ENCODE data around the gene ADISSP. TPM values are rescaled to one million over a fixed set of nuclear protein-coding genes. Genes with fewer than 3 reads are reported as not detected.

ADISSP gene
- total RNA-seq, 1 donor from 2014 or later = 24.3 TPM

- Mint-ChIP-seq H3K9me3 (ENCODE audit: unreplicated experiment) (no peaks in the 10 kb centered on the region), H3K4me1 (ENCODE audit: unreplicated experiment) (no peaks in the 10 kb centered on the region), H3K4me3 (ENCODE audit: unreplicated experiment) (no peak overlapping the region), H3K36me3 (ENCODE audit: unreplicated experiment) (peaks cover 6% of the 10 kb centered on the region), H3K27me3 (ENCODE audit: unreplicated experiment) (no peaks in the 10 kb centered on the region), H3K27ac (ENCODE audit: unreplicated experiment) (no peak overlapping the region)
- TF ChIP-seq, protein P1, sequence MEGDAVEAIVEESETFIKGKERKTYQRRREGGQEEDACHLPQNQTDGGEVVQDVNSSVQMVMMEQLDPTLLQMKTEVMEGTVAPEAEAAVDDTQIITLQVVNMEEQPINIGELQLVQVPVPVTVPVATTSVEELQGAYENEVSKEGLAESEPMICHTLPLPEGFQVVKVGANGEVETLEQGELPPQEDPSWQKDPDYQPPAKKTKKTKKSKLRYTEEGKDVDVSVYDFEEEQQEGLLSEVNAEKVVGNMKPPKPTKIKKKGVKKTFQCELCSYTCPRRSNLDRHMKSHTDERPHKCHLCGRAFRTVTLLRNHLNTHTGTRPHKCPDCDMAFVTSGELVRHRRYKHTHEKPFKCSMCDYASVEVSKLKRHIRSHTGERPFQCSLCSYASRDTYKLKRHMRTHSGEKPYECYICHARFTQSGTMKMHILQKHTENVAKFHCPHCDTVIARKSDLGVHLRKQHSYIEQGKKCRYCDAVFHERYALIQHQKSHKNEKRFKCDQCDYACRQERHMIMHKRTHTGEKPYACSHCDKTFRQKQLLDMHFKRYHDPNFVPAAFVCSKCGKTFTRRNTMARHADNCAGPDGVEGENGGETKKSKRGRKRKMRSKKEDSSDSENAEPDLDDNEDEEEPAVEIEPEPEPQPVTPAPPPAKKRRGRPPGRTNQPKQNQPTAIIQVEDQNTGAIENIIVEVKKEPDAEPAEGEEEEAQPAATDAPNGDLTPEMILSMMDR (IDR thresholded peaks at IDR 0.05) = no peak
- DNase-seq (ENCODE audit: extremely low spot score, unreplicated experiment) = no peak
Observed at GRCh38 chr20:3759884-3760283, 7.7 kb downstream of the ADISSP start.

GRCh38 chr20:3759316-3759823 lies 8.2 kb downstream of the ADISSP start:
- H3K4me3 Mint-ChIP-seq (ENCODE audit: unreplicated experiment) = no peak overlapping the region
- DNase-seq (ENCODE audit: extremely low spot score, unreplicated experiment) = no peak
- peaks cover 6% of the 10 kb centered on the region for H3K36me3 Mint-ChIP-seq (ENCODE audit: unreplicated experiment)
- no peaks in the 10 kb centered on the region for H3K27me3 Mint-ChIP-seq (ENCODE audit: unreplicated experiment)
- no peak overlapping the region for H3K27ac Mint-ChIP-seq (ENCODE audit: unreplicated experiment)
- no peaks in the 10 kb centered on the region for H3K9me3 Mint-ChIP-seq (ENCODE audit: unreplicated experiment)
- TF ChIP-seq, protein P1 (IDR thresholded peaks at IDR 0.05) = no peak
- H3K4me1 Mint-ChIP-seq (ENCODE audit: unreplicated experiment) = no peaks in the 10 kb centered on the region

- TF ChIP-seq, protein P1 (IDR thresholded peaks at IDR 0.05) = no peak
- H3K36me3 Mint-ChIP-seq (ENCODE audit: unreplicated experiment) = peaks cover 6% of the 10 kb centered on the region
- no peaks in the 10 kb centered on the region for H3K4me1 Mint-ChIP-seq (ENCODE audit: unreplicated experiment)
- H3K4me3 Mint-ChIP-seq (ENCODE audit: unreplicated experiment) = no peak overlapping the region
- H3K9me3 Mint-ChIP-seq (ENCODE audit: unreplicated experiment) = no peaks in the 10 kb centered on the region
- H3K27me3 Mint-ChIP-seq (ENCODE audit: unreplicated experiment) = no peaks in the 10 kb centered on the region
- H3K27ac Mint-ChIP-seq (ENCODE audit: unreplicated experiment) = no peak overlapping the region
- DNase-seq (ENCODE audit: extremely low spot score, unreplicated experiment) = no peak
Observed at GRCh38 chr20:3758566-3758965, 9.0 kb downstream of the ADISSP start.

DNA sequence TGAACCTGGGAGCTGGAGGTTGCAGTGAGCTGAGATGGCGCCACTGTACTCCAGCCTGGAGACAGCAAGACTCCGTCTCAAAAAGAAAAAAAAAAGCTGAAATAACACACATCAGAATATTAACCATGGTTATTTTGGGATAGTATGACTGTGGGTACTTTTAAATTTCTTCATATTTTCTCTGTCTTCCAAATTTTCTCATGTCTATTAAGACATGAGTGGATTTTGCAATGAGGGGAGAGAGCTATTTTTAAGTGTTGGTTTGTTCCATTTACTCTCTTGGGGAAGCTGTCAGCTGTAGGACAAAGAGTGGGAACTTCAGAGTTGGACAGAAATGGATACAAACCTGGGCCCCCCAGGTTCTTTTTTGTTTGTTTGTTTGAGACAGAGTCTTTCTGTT lies 10.3 kb downstream of the ADISSP start:
- Mint-ChIP-seq H3K4me1 (ENCODE audit: unreplicated experiment) (peaks cover 2% of the 10 kb centered on the region), H3K27ac (ENCODE audit: unreplicated experiment) (no peak overlapping the region), H3K4me3 (ENCODE audit: unreplicated experiment) (no peak overlapping the region), H3K36me3 (ENCODE audit: unreplicated experiment) (peaks cover 6% of the 10 kb centered on the region), H3K27me3 (ENCODE audit: unreplicated experiment) (no peaks in the 10 kb centered on the region), H3K9me3 (ENCODE audit: unreplicated experiment) (no peaks in the 10 kb centered on the region)
- TF ChIP-seq, protein P1 (IDR thresholded peaks at IDR 0.05) = no peak
- no peak for DNase-seq (ENCODE audit: extremely low spot score, unreplicated experiment)

- TF ChIP-seq, protein P1 (IDR thresholded peaks at IDR 0.05) = no peak
- peaks cover 5% of the 10 kb centered on the region for H3K4me1 Mint-ChIP-seq (ENCODE audit: unreplicated experiment)
- H3K9me3 Mint-ChIP-seq (ENCODE audit: unreplicated experiment) = no peaks in the 10 kb centered on the region
- no peaks in the 10 kb centered on the region for H3K27me3 Mint-ChIP-seq (ENCODE audit: unreplicated experiment)
- peaks cover 4% of the 10 kb centered on the region for H3K36me3 Mint-ChIP-seq (ENCODE audit: unreplicated experiment)
- no peak overlapping the region for H3K27ac Mint-ChIP-seq (ENCODE audit: unreplicated experiment)
- no peak overlapping the region for H3K4me3 Mint-ChIP-seq (ENCODE audit: unreplicated experiment)
- DNase-seq (ENCODE audit: extremely low spot score, unreplicated experiment) = no peak
Observed at GRCh38 chr20:3755814-3756480, 11.6 kb downstream of the ADISSP start.
